Cardiac septum (tissue), 1 donor: Measurements from ENCODE around the gene TTC33. TPM values are rescaled to one million over a fixed set of nuclear protein-coding genes. Genes with fewer than 3 reads are reported as not detected.

Experiments
- DNase-seq: peaks from one replicate; pipeline ENCODE4 v3.0.0-alpha.2; 2020; ENCODE audit warnings: low spot score
- intact Hi-C: fragments of 100-400 bp; cut with DNase I; formaldehyde crosslinking; loops from one replicate; pipeline ENCODE4 v1.14.0; 2022
- total RNA-seq: library from RNA; stranded (reverse); fragmentation: NEBNext Ultra II Directional; extraction: Animal tissue kit (Norgen Biotek cat#: 25700); gene quantifications from one replicate; pipeline ENCODE4 v1.2.1, GENCODE V29; 2021
- donor health status: DM: no; HTN: no; CAD: no.

The TTC33 gene
- total RNA-seq, 1 donor from 2014 or later: 19.1 TPM

GRCh38 chr5:40685976-40686486, 69.7 kb downstream of the TTC33 start:
- DNase-seq: no peak
- intact Hi-C loops: loop anchor here (5.0 to 10.0 kb wide), 4 partner anchors 279 to 1104 kb away; no protein-coding TSS in a partner anchor

DNA sequence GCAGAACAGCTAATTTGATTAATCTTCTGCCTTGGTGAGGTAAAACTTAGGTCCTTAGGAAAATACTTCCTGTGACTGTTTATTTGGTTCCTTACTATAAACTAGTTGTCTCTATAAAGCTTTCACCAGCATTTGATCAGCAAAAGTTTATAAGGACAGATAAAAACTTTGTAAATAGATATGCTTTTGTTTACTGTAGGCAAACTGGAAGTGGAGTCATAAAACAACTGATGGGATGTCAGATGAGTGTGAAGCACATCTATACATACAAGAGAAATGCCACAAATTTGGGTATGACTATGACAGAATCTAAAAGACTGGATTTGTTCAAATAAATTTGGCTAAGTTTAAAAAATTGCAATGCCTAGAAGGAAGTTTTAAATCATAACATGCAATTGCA, 70.6 kb downstream of the TTC33 start:
- no peak for DNase-seq

DNA sequence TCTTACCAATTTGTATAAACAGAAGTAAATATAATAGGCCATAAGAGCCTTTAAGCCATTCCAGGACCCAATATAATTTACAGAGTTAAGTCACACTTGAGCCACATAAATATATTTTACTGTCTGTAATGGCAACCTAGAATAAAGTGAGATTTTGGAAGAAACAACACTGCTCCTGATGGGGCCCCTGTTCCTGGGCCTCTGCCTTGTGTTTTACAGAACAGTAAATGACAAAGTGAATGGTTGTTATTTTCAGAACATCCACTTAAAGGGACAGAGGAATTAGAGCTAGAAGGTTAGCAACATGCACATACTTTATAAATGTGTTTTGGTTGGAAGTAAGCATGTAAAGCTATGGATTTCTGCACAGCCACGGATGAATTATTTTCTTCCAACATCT, 72.5 kb downstream of the TTC33 start:
- intact Hi-C loops: loop anchor here (5.0 to 10.0 kb wide), 3 partner anchors 111 to 481 kb away; no protein-coding TSS in a partner anchor
- DNase-seq: no peak

More for the DNA sequence above, 70.6 kb downstream of the TTC33 start:
- intact Hi-C loops: loop anchor here (5.0 to 10.0 kb wide), 4 partner anchors 278 to 1103 kb away; no protein-coding TSS in a partner anchor

- intact Hi-C loops: loop anchor here (5.0 to 10.0 kb wide), 3 partner anchors 110 to 480 kb away; no protein-coding TSS in a partner anchor
- no peak for DNase-seq
Measured at GRCh38 chr5:40682154-40683017, 73.4 kb downstream of the TTC33 start.

- DNase-seq: peak; percentile 84
- intact Hi-C loops: loop anchor here (5.0 to 10.0 kb wide), 3 partner anchors 109 to 479 kb away; no protein-coding TSS in a partner anchor
Measured at GRCh38 chr5:40681363-40682153, 74.2 kb downstream of the TTC33 start.

DNA sequence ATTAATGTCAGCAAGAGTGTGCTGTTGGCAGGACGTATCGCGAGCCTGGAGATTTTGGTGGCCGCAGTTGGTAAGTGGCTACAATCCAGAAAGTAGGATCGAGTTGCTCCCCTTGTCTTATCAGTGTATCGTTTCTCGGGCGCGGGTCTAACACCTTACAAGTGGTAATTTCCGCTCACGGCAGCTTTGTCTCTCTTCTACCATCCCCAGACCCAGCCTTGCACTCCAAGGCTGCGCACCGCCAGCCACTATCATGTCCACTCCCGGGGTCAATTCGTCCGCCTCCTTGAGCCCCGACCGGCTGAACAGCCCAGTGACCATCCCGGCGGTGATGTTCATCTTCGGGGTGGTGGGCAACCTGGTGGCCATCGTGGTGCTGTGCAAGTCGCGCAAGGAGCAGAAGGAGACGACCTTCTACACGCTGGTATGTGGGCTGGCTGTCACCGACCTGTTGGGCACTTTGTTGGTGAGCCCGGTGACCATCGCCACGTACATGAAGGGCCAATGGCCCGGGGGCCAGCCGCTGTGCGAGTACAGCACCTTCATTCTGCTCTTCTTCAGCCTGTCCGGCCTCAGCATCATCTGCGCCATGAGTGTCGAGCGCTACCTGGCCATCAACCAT, 74.9 kb downstream of the TTC33 start:
- peak; percentile 78 for DNase-seq
- intact Hi-C loops: loop anchor here (5.0 to 10.0 kb wide), 3 partner anchors 109 to 479 kb away; no protein-coding TSS in a partner anchor

DNA sequence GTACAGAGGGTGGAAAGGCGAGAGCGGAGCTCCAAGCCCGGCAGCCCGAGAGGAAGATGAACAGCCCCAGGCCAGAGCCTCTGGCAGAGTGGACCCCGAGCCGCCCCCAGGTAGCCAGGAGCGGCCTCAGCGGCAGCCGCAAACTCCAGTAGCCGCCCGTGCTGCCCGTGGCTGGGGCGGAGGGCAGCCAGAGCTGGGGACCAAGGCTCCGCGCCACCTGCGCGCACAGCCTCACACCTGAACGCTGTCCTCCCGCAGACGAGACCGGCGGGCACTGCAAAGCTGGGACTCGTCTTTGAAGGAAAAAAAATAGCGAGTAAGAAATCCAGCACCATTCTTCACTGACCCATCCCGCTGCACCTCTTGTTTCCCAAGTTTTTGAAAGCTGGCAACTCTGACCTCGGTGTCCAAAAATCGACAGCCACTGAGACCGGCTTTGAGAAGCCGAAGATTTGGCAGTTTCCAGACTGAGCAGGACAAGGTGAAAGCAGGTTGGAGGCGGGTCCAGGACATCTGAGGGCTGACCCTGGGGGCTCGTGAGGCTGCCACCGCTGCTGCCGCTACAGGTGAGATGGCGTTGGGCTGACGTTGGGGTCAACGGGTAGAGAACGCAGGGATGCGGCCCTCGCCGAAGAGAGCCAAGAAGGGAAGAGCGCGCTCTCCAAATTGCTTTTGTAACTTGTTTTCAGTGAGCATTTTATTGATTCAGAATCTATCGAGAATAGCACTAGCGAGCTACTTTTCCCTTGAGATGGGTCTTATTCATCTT, 75.7 kb downstream of the TTC33 start, which contains the start of gene PTGER4:
Gene PTGER4, plus strand, starts transcription at position 3 of the 769 bp plus-strand sequence. CDS start 1,079 bp downstream, outside the sequence.
- intact Hi-C loops: loop anchor here (5.0 to 10.0 kb wide), 4 partner anchors 108 to 655 kb away; no protein-coding TSS in a partner anchor
- no peak for DNase-seq

DNA sequence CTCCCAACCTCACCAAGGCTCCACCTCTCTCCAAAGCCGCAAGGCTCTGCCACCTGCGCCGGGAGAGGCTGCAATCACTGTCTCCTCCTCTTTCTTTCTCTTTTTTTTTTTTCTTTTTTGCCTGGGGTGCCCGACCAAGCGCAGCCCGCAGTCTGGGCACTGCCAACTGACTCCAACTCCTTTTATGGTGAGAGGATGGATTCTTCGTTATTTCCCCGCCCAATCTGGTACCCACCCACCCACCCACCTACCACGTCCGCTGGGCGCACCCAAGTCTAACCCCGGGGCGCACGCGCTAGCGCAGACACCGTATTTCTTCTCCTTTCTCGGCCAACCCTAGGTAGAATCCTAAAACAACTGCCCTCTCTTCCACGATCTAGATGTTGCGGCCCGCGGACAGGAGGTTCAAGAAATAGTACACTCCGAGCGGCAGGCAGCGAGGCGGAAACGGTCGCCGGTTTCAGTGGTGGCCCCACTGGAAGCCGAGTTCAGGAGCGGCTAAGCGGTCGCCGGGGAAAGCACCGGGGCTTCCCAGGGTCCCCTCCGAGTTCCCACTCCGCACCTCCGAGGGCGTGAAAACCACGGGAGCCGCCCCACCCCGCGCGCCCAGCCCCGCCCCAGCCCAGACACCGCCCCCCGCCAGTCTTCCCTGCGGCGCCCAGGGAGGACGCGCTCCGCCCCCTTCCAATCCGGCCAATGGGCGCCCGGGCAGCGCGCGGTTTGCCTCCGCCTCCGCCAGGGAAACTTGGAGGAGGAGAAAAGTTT, 76.4 kb downstream of the TTC33 start:
- intact Hi-C loops: loop anchor here (10.0 kb wide), 1 partner anchor 655 kb away; no protein-coding TSS in a partner anchor
- peak; percentile 98 for DNase-seq

DNA sequence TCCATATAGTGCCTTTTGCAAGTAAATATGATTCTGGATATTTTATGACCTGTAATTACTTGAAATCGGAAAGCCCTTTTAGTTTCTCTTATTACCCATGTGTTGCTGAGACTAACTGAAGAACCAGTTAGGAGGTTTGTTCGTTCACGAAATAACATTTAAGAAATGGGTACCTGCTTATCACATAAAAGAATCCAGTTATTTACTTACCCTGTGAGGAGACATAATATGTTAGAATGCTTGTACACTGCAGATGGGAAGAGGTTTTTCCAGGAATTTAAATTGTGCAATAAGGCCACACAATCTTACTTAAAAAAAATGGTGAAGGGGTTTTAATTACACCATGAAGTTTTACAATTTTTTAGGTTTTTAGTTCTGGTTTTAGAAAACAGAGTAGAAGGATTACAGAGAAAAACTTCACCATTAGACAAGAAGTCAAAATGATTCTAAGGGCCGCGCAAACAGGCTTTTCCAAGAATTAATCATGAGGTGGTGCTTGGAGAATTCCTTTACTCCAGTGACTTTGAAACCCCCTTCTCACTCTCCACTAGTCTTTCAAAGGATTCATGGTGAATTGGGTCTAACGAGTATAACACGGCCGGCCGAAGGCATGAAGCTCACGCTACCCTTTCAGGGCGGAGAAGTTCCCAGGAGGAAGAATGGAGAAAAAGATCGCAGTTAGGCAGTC, 77.2 kb downstream of the TTC33 start:
- intact Hi-C loops: loop anchor here (10.0 kb wide), 1 partner anchor 654 kb away; no protein-coding TSS in a partner anchor
- DNase-seq: no peak

DNA sequence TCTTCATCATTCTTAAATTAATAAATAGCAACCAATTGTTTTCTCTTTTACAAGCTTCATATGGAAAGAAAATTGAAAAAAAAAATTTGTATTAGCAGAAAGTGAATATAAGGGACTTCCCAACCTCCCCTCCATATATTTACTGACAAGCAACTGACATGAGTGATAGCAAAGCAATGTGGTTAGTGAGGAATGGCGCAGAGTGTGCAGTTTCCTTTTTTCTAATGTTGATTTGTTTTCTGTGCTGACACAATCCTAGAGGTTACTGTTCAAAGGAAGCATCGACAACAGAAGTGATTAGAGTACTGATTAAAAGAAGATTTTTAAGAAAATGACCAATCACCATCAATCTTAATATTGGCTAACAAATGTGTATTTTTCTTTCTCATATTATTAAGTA, 77.7 kb downstream of the TTC33 start:
- no peak for DNase-seq
- intact Hi-C loops: loop anchor here (10.0 kb wide), 1 partner anchor 653 kb away; no protein-coding TSS in a partner anchor

DNA sequence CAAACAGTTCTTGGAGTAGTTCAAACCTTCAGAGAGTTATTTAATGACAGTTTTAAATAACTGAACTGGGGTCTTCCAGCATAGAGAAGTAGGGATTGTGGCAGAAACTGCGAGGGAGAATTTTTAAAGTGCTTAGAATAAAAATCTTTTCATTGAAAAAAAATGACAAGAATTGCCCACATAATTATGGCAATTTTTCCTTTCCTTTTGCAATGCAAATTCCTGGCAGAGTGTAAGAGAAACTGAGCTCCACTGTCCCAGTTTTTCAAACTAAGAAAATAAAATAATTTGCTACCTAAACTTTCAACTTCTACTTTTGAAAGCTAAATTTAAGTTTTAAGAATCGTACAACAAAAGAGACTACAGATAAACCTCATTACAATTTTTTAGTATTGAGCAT, 78.3 kb downstream of the TTC33 start:
- DNase-seq: no peak
- intact Hi-C loops: loop anchor here (10.0 kb wide), 1 partner anchor 653 kb away; no protein-coding TSS in a partner anchor

DNA sequence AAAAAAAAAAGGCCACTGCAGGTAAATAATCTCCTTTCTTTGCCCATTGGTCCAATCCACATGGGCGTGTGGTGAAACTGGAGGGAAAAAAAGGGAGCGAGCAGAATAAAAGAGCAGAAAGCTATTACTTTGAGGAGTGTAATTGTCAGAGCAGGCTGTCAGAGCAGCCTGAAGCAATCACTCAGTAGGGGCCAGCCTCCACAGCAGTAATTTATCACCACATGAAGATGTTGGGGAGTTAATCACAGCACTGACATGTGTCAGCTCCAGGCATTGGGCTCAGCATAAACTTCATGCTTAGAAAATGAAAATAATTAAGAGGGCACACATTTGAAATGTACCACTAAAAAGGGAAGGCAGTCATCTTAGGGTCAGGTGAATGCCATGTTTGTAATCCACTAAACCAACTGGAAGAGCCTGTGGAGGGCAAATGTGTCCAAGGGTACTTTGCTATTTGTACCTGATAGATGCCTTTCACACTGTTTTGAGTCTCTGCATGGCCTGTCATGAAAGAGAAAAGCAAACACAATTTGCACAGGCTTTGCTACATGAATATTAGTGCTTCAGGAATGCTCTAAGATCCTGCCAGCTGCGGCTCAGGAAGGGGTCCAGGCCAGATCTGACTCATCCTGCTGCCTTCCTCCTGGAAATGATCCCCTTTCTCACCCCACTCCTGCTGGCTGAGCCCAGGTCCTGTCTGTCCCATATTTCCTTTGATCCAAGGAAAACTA, 79.0 kb downstream of the TTC33 start:
- intact Hi-C loops: loop anchor here (10.0 kb wide), 1 partner anchor 652 kb away; no protein-coding TSS in a partner anchor
- DNase-seq: no peak

- no peak for DNase-seq
- intact Hi-C loops: loop anchor here (10.0 kb wide), 1 partner anchor 651 kb away; no protein-coding TSS in a partner anchor
Measured at GRCh38 chr5:40675396-40676133, 80.2 kb downstream of the TTC33 start.

GRCh38 chr5:40674661-40675235, 81.0 kb downstream of the TTC33 start:
- intact Hi-C loops: loop anchor here (10.0 kb wide), 1 partner anchor 650 kb away; no protein-coding TSS in a partner anchor

GRCh38 chr5:40672425-40672824, 83.3 kb downstream of the TTC33 start:
- no peak for DNase-seq
- intact Hi-C loops: loop anchor here (10.0 kb wide), 1 partner anchor 648 kb away; no protein-coding TSS in a partner anchor

More at GRCh38 chr5:40674661-40675235, 81.0 kb downstream of the TTC33 start:
- no peak for DNase-seq
